GM15510 (cell line): Measurements from ENCODE around the gene GP9.
A peak's percentile ranks its signal among the peaks of the same experiment; 100 is the strongest.

Experiments used
- POLR2A ChIP-seq: IDR thresholded peaks from 3 replicates; pipeline ENCODE4 v1.6.1; 2011; ENCODE audit warnings: borderline replicate concordance; ENCODE audit not compliant: insufficient read length; ENCODE audit errors: extremely low read depth

The GP9 gene

DNA sequence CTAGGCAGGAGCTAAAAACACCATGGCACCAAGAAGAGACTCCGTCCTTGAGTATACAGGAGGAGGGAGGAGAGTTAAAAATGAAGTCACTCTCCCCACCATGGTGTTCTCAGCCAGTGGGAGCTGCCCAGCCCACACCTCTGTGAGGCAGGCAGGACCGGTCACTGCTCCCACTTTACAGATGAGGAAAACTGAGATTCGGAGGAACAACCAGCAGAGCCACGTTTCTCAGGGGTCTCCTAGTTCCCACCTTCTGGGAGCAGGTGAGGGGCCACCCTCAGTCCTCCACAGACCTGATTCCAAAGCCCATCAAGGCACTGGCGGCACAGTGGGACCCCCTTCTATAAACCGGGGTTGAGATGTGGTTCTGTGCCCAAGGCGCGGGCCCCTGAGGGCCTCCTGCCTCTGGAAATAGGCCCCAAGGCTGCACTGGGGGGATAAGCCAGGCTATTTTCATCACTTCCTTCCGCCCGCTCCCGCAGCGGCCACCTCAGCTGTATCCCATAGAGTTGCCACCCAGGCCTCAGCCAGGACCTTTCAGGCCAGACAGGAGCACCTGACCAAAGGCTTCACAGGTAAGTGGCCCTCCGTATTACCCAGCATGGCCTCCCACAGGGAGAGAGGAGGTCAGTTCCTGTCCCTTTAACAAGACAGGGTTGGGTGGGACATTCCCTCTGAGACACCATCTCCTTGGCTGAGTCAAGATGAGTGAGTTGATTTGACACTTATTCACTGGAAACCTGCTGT is at the start of gene GP9:
Gene GP9, plus strand, starts transcription at position 504 of the 747 bp plus-strand sequence. CDS start 961 bp downstream, outside the sequence.
- no peak for TF ChIP-seq POLR2A

DNA sequence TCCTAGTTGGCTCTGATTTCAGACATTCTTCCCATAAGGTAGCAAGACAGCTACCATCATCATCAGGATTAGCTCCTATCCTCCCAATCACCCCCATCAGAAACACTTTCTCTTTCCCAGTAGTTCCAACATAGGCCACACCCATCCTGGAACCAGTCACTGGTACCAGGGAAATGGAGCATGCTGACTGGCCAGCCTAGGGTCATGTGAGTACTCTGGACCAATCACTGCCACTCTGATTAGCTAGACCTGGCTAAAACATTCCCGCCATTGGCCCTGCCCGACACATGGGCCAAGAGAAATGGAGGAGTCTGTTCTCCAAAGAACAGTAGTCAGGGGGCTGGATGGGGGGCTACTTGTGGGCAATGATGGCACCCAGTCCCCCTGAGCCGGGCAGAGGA is 47.1 kb upstream of the GP9 start:
- TF ChIP-seq POLR2A, result no peak

DNA sequence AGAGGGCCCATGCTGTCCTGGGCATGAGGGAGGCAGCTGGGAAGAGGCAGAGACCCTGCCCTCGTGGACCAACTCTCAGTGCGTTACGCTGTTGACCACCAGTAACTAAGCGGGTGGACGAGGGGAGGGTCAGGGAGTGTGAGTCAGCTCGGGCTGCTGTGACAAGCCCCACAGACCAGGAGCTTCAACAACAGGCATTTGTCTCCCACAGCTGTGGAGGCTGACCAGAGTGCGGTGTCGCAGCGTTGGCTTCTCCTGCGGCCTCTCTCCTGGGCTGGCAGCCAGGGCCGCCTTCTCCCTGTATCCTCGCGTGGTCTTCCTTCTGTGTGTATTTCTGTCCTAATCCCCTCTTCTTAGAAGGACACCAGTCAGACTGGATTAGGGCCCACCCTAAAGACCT is 46.4 kb upstream of the GP9 start:
- no peak for TF ChIP-seq POLR2A

DNA sequence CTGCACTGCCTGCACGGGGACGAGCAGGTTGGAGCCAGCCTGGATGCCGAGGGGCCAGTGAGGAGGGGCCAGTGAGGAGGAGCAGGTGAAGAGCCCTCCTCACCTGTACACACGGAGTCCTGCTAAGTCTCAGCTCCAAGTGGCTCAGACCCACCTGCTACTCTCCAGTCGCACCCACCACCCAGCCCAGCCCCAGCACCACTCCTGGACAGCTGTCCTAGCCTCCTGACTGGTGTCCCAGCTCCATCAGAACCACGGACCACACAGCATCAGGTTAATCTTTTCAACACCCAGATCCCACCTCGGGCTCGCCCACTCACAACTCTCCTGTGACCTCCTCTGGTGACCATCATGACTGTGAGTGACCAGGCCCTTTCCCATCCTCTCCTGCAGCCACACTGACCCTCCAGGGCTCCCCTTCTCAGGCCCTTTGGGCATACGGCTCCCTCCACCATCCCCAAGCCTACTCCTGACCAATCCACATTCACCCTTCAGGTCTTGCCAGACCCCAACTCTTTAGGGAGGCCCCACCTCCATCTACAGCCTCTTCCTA is 45.7 kb upstream of the GP9 start:
- no peak for TF ChIP-seq POLR2A

DNA sequence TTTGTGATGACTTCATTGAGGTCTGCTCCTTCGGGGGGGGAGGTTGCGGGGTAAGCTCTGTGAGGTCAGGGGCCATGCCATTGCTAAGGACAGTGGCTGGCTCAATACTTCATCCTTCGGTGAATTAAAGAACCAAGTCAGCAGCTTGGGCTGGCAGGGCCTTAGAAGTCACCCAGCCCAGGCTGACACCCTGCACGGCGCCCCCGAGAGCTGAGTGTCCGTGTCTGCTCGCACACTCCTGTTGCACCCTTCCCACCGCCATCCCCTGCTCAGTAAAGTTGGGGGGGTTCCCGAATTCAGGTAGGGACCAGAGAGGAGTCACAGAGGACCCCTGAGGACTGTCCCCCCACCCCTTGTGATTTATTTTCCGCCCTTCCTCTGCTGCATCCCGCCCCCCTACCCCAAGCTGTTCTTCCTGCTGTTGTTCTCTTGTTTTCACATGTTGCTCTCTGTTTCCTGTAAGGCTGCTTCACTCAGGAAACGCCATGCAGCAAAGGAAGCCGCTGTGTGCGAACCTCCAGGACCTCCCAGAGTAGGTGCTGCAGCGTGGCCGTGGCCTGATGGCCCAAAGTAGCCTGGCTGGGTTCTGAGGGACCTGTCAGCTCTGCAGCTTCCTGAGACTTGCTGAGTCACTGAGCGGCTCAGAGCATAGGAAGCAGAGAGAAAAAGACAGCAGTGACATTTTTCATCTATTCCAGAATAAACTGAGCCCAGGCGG is 45.0 kb upstream of the GP9 start:
- no peak for TF ChIP-seq POLR2A

DNA sequence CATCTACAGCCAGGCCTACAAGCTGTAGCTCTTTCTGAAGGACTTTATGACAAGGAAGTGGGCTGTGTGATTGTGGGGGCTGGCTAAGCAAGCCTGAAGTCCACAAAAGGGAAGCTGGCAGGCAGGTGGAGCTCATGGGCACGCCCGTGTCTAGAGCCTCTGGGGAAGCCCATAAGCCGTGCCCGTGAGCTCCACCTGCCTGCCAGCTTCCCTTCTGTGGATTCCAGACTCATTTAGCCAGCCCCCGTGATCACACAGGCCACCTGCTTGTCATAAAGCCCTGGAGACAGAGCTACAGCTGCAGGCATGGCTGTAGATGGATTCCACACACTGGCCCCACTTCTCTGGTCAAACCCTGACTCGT is 44.2 kb upstream of the GP9 start:
- no peak for TF ChIP-seq POLR2A

DNA sequence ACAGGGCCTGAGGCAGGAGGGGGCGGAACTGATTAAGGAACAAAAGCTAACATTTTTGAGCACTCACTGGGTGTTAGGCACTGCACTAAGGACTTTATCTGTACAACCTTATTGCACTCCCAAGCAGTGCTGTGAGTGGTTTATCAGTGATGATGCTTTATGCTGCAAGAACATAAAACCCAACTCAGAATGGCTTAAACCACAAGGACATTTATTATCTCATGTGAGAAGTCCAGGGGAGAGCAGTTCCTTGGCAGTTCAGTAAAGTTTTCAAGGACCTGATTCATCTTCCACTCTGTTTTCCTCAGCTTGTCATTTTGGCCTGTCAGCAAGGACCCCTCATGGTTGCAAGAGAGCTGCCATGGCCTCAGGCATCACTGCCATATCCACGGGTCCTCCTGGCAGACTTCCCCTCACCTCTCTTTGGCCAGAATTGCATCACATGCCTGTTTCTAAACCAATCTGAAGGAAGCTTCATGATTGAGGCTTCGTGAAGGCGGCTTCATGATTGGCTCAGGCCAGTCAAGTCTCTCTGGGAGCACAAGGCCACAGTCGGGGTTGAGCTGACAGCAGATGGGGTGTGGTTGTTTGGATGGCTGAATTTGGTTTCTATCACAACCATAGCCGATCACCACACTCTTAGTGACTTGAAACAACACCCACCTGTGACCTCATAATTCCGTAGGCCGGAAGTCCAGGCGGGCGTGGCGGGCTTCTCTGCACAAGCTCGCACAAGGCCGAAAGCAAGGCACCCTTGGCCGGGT is 43.7 kb upstream of the GP9 start:
- TF ChIP-seq POLR2A, result peak; percentile 25

DNA sequence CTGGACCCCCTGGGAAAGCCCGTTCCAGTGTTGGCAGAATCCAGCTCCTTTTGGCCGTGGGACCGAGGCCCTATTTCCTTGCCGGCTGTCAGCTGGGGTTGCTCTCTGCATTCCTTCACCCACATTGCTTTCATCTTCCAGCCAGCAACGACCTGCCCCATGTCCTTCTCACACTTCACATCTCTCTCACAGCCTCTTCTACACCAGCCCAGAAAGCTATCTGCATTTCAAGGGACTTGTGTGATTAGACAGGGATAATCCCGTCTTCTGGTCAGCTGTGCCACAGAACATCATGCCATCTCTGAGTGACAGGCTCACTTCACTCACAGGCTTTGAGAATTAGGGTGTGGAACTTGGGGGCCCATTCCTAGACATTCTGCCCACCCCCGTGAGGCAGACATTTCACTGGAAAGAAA is 43.1 kb upstream of the GP9 start:
- TF ChIP-seq POLR2A, result no peak

DNA sequence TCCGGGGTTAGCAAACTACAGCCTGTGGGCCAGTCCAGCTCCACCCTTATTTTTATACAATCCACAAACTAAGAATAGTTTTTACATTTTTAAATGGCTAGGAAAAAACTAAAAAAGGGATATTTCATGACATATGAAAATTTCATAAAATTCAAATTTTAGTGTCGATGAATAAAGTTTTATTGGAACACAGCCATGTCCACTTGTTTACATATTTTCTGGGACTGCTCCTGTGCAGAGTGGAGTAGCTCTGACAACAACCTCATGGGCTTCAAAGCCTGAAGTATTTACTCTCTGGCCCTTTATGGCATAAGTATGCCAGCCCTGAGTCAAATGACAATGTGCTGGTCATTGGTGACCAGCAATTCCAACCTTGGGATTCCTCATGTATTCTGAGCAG is 42.3 kb upstream of the GP9 start:
- no peak for TF ChIP-seq POLR2A

DNA sequence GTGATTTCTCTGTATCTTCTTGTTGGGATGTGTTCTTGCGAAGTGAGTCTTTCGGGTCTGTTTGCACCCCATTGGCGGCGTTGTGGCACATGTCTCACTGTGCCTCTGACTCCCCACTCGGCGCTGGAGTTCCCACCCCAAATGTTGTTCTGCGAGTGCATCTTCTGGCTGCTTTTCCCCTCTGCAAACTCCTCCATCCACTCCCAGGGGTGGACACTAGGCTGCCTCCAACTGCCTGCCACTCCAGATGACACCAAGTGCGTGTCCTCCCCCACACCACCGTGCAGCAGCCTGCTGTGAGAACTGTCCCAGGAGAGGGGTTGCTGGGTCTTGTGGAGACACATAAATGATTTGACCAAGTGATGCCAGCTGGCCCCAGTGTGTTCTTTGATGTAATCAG is 41.8 kb upstream of the GP9 start:
- no peak for TF ChIP-seq POLR2A

DNA sequence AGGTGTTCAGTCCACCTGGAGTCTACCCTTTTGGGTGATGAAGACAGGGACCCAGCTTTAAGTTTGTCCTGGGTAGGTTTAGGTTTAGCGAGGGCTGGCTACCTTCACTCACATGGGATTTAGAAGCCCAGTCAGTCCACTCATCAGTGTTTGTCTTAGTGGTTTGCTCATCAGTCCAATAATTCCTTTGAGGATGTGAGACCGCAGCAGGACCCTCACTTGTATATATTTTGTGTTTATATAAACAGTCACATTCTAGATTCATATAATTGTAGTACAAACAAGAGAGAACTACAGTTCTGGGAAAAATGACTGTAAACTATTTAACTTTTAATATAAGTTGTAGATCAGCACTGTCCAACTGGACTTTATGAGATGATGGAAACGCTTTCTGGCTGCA is 41.3 kb upstream of the GP9 start:
- TF ChIP-seq POLR2A, result no peak

DNA sequence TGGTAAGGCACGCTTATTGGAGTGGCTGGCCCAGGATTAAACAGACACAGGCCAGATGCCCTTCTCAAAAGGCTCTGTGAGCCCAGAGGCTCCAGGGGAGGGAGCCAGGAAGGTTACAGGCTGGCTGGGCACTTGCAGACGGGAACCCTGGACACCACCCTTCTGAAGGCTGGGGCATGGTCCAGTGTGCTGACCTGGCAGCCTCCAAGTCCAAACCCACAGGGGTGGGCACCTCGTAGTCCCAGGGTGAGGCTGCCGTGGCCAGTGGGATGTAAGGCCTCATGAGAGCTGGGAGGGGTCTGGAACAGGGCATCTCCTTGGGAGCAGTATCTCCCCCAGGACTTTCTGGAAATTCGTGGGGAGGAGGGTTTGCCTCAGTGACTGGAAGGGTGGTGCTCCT is 39.9 kb upstream of the GP9 start:
- TF ChIP-seq POLR2A, result no peak

DNA sequence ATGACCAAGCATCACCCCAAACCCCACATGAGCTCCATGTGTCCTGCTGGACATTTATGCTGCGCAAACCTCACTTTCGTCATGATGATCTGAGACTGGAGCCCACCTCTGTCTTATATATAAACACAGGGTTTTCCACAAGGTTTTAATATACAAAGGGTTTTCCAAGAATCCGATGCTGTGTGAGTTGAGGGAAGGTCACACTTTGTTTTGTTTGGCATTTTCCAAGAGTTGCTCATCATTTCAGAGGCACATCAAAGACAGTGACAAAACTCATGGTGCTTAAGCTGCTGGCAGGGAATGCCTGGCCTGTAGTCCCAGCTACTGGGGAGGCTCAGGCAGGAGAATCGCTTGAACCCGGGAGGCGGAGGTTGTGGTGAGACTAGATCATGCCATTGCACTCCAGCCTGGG is 39.4 kb upstream of the GP9 start:
- no peak for TF ChIP-seq POLR2A

DNA sequence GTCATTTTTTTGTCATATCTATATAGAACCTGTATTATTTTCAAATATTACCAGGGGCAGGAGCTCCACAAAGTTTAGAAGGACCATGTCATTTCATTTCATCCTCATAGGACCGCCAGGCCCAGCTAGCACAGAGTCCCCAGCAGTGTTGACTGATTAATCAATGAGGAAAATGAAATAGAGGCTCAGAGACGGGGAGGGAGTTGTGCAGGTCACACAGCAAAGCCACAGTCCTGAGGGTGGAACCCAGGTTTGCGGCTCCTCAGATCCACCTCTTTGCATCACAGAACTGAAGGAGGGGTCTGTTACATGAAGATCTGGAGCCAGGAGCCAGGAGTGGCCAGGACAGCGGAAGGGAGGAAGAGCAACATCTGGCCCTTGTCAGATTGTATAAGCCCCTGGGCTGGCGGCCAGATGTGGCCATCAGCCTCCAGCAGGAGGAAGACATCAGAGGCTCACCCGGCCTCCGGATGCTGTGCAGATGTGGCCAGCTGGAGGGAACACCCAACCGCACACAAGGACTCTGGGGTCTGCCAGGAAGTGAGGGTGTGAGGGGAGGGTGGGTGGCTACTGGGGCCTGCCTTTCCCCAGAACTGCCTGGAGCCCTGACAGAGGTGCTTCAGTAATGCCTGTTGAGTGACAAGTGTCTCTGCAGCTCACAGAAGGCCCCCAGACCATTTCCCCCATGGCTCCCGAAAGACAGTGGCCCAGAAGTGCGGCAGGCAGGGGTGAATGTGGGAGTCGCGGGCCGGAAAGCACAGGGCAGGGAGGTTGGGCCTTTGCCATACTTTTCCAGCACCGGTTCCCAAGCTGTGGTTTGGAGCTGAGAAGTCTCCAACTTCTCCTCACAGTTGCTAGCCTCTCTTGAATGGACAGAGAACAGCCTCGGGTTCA is 38.2 kb upstream of the GP9 start:
- TF ChIP-seq POLR2A, result no peak
